ENCODE results near the gene DGAT2.

DGAT2 gene

DNA sequence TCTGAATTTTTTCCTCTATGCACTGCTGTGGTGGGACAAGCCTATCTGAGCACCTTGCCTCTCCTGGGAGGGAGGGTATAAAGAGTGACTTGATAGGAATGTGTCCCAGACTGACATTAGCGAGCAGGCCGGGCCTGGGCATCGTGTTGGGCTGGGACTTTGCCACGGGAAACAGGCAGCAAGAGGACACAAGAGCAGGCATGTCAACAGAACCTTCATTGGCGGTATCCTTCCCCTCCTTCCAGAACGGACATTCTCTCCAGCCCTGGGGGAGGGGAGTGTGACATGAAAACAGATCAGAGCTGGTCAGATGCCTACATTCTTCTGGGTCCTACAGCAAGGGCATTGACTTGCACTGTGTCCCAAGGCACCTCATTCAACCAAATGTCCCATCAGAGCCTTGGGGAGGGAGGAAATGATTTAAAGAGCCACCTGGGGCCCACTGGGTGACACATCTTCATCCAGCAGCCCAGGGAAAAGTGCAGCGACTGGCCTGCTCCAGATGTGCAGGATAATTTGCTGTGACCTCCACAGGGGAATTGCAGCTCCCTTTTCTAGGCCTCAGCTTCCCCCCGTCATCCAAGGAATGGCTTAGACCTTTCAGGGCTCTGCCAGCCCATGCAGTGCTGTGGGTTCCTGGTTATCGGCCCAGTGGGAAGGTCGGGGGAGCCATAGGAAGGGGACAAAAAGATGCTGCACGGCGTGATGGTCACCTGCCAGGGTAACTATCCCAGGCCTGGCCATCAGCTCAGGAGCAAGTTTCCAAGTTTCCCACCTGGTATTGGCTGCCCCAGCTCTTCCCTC lies 24.6 kb downstream of the DGAT2 start:
- DNase-seq (ENCODE audit: low read depth) = no peak
- no peak overlapping the region for H3K4me3 ChIP-seq (ENCODE audit: low read length)
- TF ChIP-seq, protein P1, sequence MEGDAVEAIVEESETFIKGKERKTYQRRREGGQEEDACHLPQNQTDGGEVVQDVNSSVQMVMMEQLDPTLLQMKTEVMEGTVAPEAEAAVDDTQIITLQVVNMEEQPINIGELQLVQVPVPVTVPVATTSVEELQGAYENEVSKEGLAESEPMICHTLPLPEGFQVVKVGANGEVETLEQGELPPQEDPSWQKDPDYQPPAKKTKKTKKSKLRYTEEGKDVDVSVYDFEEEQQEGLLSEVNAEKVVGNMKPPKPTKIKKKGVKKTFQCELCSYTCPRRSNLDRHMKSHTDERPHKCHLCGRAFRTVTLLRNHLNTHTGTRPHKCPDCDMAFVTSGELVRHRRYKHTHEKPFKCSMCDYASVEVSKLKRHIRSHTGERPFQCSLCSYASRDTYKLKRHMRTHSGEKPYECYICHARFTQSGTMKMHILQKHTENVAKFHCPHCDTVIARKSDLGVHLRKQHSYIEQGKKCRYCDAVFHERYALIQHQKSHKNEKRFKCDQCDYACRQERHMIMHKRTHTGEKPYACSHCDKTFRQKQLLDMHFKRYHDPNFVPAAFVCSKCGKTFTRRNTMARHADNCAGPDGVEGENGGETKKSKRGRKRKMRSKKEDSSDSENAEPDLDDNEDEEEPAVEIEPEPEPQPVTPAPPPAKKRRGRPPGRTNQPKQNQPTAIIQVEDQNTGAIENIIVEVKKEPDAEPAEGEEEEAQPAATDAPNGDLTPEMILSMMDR (conservative IDR thresholded peaks at IDR 0.05; ENCODE audit: low read length) = no peak

DNA sequence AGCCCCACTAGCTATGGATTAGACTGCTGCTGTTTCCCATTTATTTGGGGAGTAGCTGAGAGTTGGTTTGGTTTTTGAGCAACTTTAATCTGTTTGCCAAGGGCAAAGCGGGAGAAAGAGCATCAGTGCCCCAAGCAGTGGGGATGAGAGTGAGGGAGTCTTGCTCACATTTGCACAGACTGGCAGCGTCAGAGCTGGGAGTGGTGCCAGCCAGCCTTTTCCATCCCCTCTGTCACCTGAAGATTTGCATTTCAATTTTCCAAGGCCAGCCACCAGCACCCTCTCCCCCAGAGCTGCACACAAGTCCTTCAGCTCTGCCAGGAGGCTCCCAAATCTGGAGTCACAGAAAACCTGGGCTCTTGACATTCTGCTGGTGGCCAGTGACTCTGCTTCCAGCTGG lies 25.4 kb downstream of the DGAT2 start:
- TF ChIP-seq, protein P1 (conservative IDR thresholded peaks at IDR 0.05; ENCODE audit: low read length) = no peak
- no peak overlapping the region for H3K4me3 ChIP-seq (ENCODE audit: low read length)
- no peak for DNase-seq (ENCODE audit: low read depth)

DNA sequence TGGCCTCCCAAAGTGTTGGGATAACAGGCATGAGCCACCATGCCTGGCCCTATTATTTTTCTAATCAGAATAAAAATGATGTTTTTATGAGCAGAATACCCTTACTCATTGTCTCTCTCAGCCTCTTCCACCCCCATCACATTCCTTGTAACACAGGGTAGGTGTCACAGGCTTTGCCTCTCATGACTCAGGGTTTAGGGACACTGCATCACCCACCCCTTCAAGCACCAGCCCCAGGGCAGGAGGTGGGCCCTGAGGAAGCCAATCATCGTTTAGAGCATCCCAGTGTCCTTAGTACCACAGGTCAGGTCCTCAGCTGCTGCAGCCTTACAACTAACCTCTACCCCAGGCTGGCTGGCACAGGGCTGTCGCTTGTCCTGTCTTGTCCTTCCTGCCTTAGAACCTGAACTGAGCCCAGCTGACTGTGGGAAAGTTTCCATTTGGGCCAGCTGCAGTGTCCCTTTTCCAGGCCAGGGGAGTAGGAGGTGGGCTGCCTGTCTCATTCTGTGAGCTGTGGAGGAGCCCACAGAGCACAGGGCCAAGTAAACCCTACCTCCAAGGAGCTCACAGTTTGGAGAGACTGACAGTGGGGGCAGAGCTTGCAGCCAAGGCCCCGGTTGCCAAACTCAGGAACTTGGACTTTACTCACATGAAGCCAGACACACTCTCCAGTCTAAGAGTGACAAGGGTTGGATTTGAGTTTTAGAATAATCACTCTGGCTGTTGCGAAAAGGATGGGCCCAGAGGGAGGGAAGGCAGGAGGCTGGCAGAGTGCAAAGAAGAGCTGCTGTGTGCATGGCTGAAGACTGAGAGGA lies 26.9 kb downstream of the DGAT2 start:
- TF ChIP-seq, protein P1 (conservative IDR thresholded peaks at IDR 0.05; ENCODE audit: low read length) = no peak
- no peak overlapping the region for H3K4me3 ChIP-seq (ENCODE audit: low read length)
- no peak for DNase-seq (ENCODE audit: low read depth)

DNA sequence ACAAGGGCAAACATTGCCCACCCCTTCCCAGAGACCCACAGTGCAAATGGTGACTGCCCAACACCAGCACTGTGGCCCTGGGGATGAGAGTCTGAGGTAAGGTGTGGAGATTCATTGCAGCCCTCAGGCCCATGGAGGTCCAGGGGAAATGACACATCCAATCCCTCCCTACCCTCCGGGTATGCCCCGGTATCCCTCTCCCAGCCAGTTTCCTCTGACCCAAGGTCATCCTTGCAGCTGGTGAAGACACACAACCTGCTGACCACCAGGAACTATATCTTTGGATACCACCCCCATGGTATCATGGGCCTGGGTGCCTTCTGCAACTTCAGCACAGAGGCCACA lies 27.5 kb downstream of the DGAT2 start:
- no peak overlapping the region for H3K4me3 ChIP-seq (ENCODE audit: low read length)
- no peak for DNase-seq (ENCODE audit: low read depth)
- TF ChIP-seq, protein P1 (conservative IDR thresholded peaks at IDR 0.05; ENCODE audit: low read length) = no peak

DNA sequence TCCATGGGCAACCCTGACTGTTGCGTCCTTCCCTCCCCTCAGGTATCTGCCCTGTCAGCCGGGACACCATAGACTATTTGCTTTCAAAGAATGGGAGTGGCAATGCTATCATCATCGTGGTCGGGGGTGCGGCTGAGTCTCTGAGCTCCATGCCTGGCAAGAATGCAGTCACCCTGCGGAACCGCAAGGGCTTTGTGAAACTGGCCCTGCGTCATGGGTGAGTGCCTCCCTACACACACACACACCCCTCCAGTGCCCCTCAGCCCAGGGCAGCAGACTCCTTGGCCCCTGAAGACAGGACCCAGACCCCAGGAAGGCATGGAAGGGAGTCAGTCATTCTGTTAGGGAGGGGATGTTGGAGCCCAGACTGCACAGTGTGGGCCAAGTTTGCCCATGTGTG lies 28.5 kb downstream of the DGAT2 start:
- TF ChIP-seq, protein P1 (conservative IDR thresholded peaks at IDR 0.05; ENCODE audit: low read length) = no peak
- no peak for DNase-seq (ENCODE audit: low read depth)
- no peak overlapping the region for H3K4me3 ChIP-seq (ENCODE audit: low read length)

DNA sequence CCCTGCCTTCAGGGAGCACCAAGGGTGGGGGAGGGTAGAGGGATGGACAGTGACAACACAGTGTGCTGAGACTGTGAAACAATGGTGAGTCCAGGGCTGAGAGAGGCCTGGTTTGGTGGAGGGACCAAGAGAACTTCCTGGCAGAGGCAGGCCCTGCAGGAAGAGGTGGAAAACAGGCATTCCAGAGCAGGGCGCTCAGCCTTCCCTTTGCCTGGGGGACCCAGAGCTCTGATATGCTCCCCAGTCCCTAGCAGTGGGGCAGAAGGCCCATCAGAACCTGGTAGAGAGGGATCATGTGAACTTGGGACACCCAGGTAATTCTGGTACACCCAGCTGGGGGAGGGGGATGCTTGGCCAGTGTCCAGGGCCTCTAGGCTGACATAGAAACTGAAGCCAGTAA lies 29.2 kb downstream of the DGAT2 start:
- TF ChIP-seq, protein P1 (conservative IDR thresholded peaks at IDR 0.05; ENCODE audit: low read length) = no peak
- no peak overlapping the region for H3K4me3 ChIP-seq (ENCODE audit: low read length)
- peak; percentile 31 for DNase-seq (ENCODE audit: low read depth)

All from AG10803 (cell line).